Gastroesophageal sphincter (tissue), 4 donors: ENCODE measurements around the gene LEO1. TPM values are rescaled to one million over a fixed set of nuclear protein-coding genes. Genes with fewer than 3 reads are reported as not detected.

ENCODE experiments used
- ATAC-seq: fragments of 150-250 bp; one replicate; pipeline ENCODE4 v1.9.1; 2016; ENCODE audit warnings: mild to moderate bottlenecking, moderate library complexity
- H3K27ac ChIP-seq, 4 donors: fragments of 200-600 bp; sonication (generic) in 3 of 4; 1 replicate in 3 of 4; 2 replicates in 1 of 4; pipeline ENCODE4 v1.5.1; 2016 to 2019
- H3K27me3 ChIP-seq: fragments of 200-600 bp; sonication (generic); one replicate; pipeline ENCODE4 v1.5.1; 2019
- H3K36me3 ChIP-seq, 2 donors: fragments of 200-600 bp; sonication (generic); one replicate each; pipeline ENCODE4 v1.5.1; 2019; ENCODE audit warnings: control low read depth in 1 of 2
- H3K4me1 ChIP-seq, 3 donors: fragments of 200-600 bp; sonication (generic); 1 replicate in 2 of 3; 2 replicates in 1 of 3; pipeline ENCODE4 v1.5.1; 2016 to 2019; ENCODE audit warnings: control low read depth in 2 of 3
- H3K4me3 ChIP-seq, 2 donors: fragments of 200-600 bp; sonication (generic); one replicate each; pipeline ENCODE4 v1.5.1; 2019; ENCODE audit warnings: mild to moderate bottlenecking in 1 of 2, moderate library complexity in 1 of 2
- H3K9me3 ChIP-seq, 3 donors: fragments of 200-600 bp; sonication (generic); one replicate each; pipeline ENCODE4 v1.5.1; 2017 to 2019; ENCODE audit warnings: control low read depth in 2 of 3
- CTCF ChIP-seq, 4 experiments: fragments of 200-600 bp in 2 of 4; fragments of 450-650 bp in 2 of 4; sonication (generic) in 1 of 4; IDR thresholded peaks; one replicate each; pipeline ENCODE4 v1.5.1; 2017 to 2019; ENCODE audit warnings: antibody characterized with exemption in 4 of 4, mild to moderate bottlenecking in 2 of 4, moderate library complexity in 2 of 4
- EP300 ChIP-seq: sonication (generic); formaldehyde crosslinking; IDR thresholded peaks from one replicate; pipeline ENCODE4 v1.6.1; 2017; ENCODE audit warnings: antibody characterized with exemption, mild to moderate bottlenecking
- POLR2A ChIP-seq, 2 donors: fragments of 450-650 bp; IDR thresholded peaks; one replicate each; pipeline ENCODE4 v1.6.1; 2017; ENCODE audit warnings: antibody characterized with exemption in 2 of 2, mild to moderate bottlenecking in 2 of 2, moderate library complexity in 1 of 2
- POLR2AphosphoS5 ChIP-seq: sonication (generic); formaldehyde crosslinking; IDR thresholded peaks from one replicate; pipeline ENCODE4 v1.6.1; 2017; ENCODE audit warnings: antibody characterized with exemption
- WGBS, 2 donors: methylation state at CpG; one replicate each; pipeline ENCODE4 v1.1.5; 2018; ENCODE audit warnings: low coverage in 1 of 2; 5-methylcytosine and 5-hydroxymethylcytosine counted together
- total RNA-seq, 4 donors: library from RNA; depleted of rRNA; stranded (reverse); fragments of >200 nt; gene quantifications; one replicate each; pipeline ENCODE4 v1.1.0, GENCODE V29; 2016

LEO1 gene
- total RNA-seq, 4 donors from 2014 or later: 11.7 to 15.7 (median 13.2) TPM

DNA sequence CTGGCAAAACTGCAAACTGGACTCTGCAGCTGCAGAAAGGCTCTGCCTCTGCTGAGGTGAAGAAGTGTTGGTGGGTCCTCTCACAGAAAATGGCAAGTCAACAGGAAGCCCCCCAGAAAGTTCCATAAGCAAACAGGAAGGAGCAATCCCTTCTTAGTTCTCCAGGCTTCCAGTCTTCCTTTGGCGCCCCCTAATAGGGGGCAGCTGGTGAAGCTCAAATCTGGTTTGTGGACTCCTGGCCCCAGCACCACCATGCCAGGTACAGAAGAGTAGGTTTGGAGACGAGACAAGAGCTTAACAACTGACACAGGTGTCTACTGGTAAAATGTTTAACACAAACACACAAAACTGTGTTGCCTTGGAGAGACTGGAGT, 35.5 kb downstream of the LEO1 start:
- WGBS, 2 donors: 50% methylated on average over 1 of the region's 2 CpGs; no CpG with 5 or more reads in 1 of the 2 donors
- no peak for ATAC-seq
- H3K36me3 ChIP-seq: peaks cover 0 to 37% of the 10 kb centered on the region in 2 donors

GRCh38 chr15:51935466-51936104, 36.0 kb downstream of the LEO1 start:
- no peak for ATAC-seq
- H3K27ac ChIP-seq: no peak overlapping the region
- WGBS, 2 donors: 73 to 100% methylated on average over 2 to 3 of the region's 5 CpGs
- TF ChIP-seq CTCF (IDR thresholded peaks at IDR 0.05) (no peak), EP300 (no peak), POLR2AphosphoS5 (no peak), POLR2A (IDR thresholded peaks at IDR 0.05) (no peak)
- no peak overlapping the region for H3K4me3 ChIP-seq
- no peaks in the 10 kb centered on the region for H3K9me3 ChIP-seq
- H3K27me3 ChIP-seq: no peaks in the 10 kb centered on the region
- H3K36me3 ChIP-seq: peaks cover 0 to 42% of the 10 kb centered on the region in 2 donors
- H3K4me1 ChIP-seq: peaks cover 0 to 10% (median 0%) of the 10 kb centered on the region in 3 donors

More for the DNA sequence above, 35.5 kb downstream of the LEO1 start:
- Histone ChIP-seq H3K4me1 (peaks cover 0 to 10% (median 0%) of the 10 kb centered on the region in 3 donors), H3K27me3 (no peaks in the 10 kb centered on the region), H3K27ac (no peak overlapping the region), H3K4me3 (no peak overlapping the region), H3K9me3 (no peaks in the 10 kb centered on the region)
- TF ChIP-seq POLR2A (IDR thresholded peaks at IDR 0.05) (no peak), EP300 (no peak), POLR2AphosphoS5 (no peak), CTCF (IDR thresholded peaks at IDR 0.05) (no peak)

DNA sequence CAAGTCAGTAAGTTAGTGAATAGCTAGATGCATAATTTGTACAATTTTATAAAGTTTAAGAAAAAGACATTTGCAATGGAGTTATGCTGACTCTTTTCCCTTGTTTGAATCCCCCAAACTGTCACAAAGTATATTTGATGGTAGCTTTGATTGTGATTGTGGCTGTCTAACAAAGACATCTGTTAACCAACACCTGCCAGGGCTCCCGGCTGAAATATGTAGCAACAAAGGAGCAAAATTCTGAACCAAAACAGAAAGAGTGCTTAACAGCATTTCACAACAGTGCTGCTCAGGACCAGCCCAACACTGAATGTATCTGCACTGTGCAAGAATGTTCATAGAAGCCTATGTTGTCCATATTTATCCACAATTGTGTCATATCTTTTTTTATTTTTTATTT, 39.4 kb downstream of the LEO1 start:
- H3K4me1 ChIP-seq: no peaks in the 10 kb centered on the region
- 50 to 59% methylated on average over 1 of the region's 1 CpG for WGBS, 2 donors

GRCh38 chr15:51931638-51932037, 39.9 kb downstream of the LEO1 start:
- no peaks in the 10 kb centered on the region for H3K4me1 ChIP-seq
- no peaks in the 10 kb centered on the region for H3K9me3 ChIP-seq
- TF ChIP-seq POLR2A (IDR thresholded peaks at IDR 0.05) (no peak), CTCF (IDR thresholded peaks at IDR 0.05) (no peak), POLR2AphosphoS5 (no peak), EP300 (no peak)
- no peak overlapping the region for H3K4me3 ChIP-seq
- no peak overlapping the region for H3K27ac ChIP-seq
- peaks cover 0 to 48% of the 10 kb centered on the region in 2 donors for H3K36me3 ChIP-seq
- no peaks in the 10 kb centered on the region for H3K27me3 ChIP-seq
- WGBS, 2 donors: 98% methylated on average over 4 of the region's 4 CpGs
- no peak for ATAC-seq

More for the DNA sequence above, 39.4 kb downstream of the LEO1 start:
- H3K4me3 ChIP-seq: no peak overlapping the region
- no peaks in the 10 kb centered on the region for H3K9me3 ChIP-seq
- ATAC-seq: no peak
- peaks cover 0 to 51% of the 10 kb centered on the region in 2 donors for H3K36me3 ChIP-seq
- H3K27ac ChIP-seq: no peak overlapping the region
- no peak for TF ChIP-seq POLR2A (IDR thresholded peaks at IDR 0.05)
- TF ChIP-seq CTCF (IDR thresholded peaks at IDR 0.05): no peak
- TF ChIP-seq EP300: no peak
- no peak for TF ChIP-seq POLR2AphosphoS5
- no peaks in the 10 kb centered on the region for H3K27me3 ChIP-seq

- H3K27ac ChIP-seq: no peak overlapping the region
- H3K9me3 ChIP-seq: no peaks in the 10 kb centered on the region
- peaks cover 0 to 48% of the 10 kb centered on the region in 2 donors for H3K36me3 ChIP-seq
- H3K27me3 ChIP-seq: no peaks in the 10 kb centered on the region
- ATAC-seq: no peak
- TF ChIP-seq EP300: no peak
- TF ChIP-seq POLR2A (IDR thresholded peaks at IDR 0.05): no peak
- no peak for TF ChIP-seq POLR2AphosphoS5
- no peak for TF ChIP-seq CTCF (IDR thresholded peaks at IDR 0.05)
- no peak overlapping the region for H3K4me3 ChIP-seq
- no peaks in the 10 kb centered on the region for H3K4me1 ChIP-seq
- WGBS, 2 donors: 92 to 100% methylated on average over 2 of the region's 3 CpGs
These were observed 40.6 kb downstream of the LEO1 start for GRCh38 chr15:51931016-51931415.
